HUDEP-2 (cell line): ENCODE results near the gene TPM3.
A peak's percentile ranks its signal among the peaks of the same experiment; 100 is the strongest.
"Not testable (repeated sequence)": the region's sequence is repeated elsewhere in the genome, so short reads cannot be mapped to it uniquely, and the experiment has no call there.

ENCODE experiments used
- DNase-seq, 76 experiments: peaks; one replicate each; lab custom pipeline; 2025; ENCODE audit not compliant: unreplicated experiment in 76 of 76; lab: John Stamatoyannopoulos, UW

TPM3 gene

DNA sequence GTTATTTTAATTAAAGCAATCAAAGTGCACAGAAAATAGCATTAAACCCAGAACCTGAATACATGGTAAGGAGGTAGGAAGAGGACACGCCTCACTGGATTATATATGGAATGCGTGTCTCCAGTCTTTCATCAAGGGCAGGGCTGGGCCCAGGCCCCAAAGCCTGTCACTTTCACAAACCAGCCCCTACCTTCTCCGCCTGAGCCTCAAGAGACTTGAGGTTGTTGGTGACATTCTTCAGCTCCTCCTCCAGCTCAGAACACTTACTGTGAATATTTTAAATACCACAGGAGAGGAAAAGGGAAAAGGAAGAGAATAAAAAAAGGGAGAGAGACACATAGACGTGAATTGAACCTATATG is 20.7 kb downstream of the TPM3 start:
- no peak for DNase-seq

DNA sequence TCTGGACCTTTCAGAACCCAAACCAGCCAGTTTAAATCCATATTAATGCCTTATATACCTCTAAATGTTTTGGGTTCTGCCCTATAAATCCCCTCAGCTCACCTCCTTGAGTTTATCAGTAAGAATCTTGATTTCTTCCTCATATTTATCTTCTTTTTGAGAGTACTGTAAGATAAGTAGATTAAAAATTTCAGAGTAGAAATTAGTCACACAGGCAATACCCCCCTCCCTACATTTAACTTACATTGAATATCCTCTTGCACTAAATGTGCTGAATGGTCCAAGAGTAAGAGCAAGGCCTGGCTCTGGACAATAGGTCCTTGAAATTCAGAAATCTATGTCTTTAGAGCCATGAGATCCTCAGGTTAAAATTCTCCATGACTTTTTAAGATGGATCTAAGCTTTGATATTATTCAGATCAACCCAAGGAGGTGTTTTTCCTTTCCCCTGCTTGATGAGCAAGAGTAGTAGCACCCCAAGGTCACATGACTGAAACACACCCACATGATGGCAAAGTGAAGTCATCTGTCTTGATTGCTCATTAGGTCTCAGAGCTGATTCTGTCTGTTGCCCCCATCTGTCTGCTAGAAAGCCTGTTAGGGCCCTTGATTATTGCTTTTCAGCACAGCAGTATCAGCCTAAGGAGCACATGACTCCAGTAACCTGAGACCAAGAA is 21.2 kb downstream of the TPM3 start:
- peak in 1 of 76 experiments; percentile 21 for DNase-seq

DNA sequence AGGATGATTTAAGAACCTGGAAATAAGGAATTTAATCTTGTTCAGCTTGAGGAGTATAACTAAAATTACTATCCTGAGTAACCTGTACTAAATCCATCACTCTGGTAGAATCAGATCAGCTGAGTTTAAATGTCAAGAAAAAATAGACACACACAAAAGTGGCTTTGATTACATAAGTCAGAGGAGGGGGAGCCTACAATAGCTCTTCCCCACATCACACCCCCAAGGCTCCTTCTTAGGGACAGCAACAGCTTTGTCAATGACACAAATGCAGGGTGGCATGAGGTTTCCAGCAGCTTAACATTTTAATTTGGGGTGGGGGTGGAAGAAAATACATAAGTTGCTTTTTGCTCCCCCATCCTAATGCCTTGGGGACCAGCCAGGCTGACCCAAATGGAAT is 24.4 kb downstream of the TPM3 start:
- no peak for DNase-seq

DNA sequence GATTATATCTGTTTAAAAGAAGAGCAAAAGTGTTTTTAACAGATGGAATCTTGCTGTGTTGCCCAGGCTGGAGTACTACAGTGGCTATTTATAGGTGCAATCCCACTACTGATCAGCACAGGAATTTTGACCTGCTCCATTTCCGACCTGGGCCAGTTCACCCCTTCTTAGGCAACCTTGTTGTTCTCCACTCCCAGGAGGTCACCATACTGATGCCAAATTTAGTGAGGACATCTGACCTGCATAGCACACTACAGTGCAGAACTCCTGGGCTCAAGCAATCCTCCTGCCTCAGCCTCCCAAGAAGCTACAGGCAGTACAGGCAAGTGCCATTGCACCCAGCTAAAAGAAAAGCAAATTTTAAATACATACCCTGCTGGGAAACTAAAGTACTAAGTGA is 25.7 kb downstream of the TPM3 start:
- no peak for DNase-seq

DNA sequence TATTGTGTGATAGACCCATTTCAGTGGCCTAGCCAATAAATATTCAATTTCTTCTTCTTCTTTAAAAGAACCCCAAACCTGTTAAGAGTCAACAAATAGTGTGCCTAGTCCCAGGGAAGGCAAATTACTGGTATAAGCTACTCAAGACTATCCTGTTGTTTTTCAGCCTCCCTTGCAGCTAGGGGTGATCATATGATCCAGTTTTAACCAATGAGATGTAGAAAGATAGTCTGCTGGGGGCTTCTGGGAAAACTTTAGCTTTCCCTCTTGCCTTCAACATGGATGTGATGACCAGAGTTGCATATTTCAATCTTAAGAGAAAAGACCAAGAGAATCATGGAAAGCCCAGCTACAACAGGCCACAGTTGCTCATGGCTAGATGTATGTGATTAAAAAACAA is 32.3 kb downstream of the TPM3 start:
- DNase-seq, result no peak

DNA sequence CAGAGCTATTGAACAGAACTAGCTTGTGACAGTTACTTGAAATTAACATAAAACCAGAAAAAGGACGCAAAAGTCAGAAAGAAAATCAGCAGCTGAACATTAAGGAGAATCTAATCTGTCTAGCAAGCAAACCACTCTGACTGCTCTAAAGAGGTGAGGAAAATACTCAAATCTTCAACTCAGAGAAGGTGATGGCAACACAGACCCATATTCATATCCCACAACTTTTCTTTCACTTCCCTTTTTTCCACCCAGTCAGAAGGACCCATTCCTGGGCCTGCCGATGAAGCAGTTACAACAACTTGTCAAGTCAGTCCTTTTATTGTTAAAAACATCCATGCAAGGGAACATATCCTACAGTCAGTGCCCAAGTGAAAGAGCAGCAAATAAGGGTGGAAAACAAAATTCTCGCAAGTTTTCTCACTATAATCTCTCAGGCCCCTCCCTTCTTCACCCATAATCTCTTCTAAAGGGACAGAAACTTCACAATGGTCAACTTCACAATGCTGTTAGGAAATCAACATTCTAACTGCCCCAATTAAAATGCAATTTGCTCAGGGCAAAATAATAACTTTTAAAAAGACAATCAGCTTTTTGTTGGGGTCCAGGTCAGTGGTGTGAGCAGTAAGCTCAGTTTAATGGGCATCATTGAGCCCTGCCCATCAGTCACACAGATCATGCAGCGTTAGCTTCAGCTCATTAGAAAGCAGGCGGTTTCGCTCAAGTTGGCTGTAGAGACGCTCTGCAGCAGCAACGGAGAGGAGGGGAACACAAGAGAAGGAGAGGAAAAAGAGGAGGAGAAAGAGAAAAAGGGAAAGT is 33.4 kb downstream of the TPM3 start:
- peak in 2 of 76 experiments; percentile 11 to 40 for DNase-seq

DNA sequence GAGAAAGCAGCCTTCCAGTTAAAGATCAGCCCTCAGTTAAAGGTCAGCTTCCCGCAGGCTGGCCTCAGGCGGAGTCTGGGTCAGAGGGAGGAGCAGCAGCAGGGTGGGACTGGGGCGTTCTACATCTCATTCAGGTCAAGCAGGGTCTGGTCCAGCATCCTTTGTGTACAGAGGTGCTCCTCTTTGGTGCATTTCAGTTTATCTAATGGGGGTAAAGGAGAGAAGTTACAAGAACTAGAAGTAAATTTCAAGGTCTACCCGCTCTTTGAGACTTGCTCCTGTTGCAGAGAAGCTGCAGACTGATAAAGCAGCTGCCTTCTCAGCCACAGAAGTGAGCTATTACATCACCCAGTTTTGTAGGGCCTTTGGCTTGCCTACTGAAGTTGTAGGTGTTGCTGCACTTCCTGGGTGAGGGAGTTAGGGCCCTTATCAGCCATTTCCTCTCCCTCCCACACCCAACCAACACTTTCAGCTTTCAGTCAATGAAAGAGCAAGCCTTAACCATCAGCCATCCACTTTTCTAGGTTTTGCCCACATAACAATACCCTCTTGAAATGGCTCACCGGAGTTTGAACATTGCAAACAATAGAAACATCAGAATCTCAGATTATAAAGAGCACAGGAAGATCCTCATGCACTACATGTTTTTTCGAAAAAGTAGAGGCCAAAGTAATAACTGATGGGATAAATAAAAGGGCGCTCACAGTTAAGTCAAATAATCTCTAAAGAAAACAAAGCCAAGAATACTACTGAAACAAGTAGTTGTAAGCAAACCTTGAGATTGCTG is 34.2 kb downstream of the TPM3 start:
- peak in 74 of 76 experiments; percentile 41 to 94 (median 74) for DNase-seq

DNA sequence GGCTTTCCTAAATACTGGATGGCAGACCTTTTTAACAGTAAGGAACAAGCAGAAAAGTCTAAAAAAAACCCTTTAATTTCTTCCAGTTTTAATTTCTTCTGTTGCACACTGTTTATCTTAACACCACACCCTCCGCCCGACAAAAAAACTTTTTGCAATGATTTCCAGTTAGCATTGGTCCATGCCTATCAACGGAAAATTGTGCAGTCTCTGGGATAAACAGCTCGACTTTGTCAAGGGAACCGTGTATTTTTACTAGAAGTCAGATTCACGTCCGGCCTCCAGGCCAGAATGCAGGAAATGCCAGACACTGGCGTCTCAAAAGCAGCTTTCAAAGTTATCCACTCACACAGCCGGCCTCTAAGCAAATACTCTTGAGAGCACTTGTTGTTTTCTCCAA is 36.6 kb downstream of the TPM3 start:
- DNase-seq, result peak in 56 of 76 experiments; percentile 7 to 81 (median 39)

DNA sequence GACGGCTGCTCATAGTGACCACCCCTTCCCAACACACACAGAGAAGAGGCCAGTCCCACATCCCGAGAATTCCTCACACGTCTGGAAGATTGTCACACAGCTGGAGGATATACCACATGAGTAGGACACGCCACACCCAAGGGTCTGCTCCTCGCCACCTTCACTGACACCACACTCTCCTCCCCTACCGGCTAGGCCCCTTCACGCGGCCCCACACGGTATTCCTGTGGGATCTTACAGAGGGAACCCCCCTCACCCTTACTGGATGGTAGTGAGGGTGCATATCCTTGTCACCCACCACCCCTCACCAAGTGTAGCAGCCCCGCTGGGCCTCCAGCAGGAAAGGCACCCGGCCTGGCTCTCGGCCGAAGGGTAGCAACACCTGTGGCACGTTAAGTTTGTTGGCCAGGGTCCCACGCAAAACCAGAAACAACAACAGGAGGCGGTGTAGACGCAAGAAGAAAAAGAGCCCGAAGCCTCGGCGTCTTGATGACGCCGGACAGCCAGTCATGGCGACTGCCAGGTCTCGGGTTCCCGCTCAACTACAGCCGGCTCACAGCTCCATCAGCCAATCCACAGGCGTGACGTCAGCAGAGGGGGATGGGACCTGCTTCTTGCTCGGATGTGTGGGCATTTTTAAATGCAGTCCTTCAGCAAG is 37.2 kb downstream of the TPM3 start, which contains the start of gene NUP210L:
Gene NUP210L (minus strand): TSS at position 540 of the 658 bp plus-strand sequence.
- DNase-seq, result peak in 40 of 76 experiments; percentile 13 to 81 (median 40)

DNA sequence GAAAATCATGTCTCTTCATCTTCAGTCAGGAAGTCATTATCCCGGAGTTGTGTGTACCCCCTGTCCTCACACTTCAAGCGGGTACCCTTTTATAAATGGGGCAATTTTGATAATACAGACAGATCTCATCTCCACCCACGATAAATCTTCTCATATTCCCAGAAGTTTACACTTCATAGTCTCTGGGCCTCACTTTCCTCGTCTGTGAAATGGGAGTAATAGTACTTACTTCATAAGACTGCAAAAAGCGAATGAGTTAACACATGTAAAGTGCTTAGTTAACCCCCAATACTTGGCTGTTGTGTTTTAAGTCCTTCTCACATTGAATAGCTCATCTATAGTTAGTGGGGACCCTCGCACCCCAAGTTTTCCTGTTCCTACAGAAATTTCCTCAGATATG is 37.8 kb downstream of the TPM3 start:
- DNase-seq, result no peak

DNA sequence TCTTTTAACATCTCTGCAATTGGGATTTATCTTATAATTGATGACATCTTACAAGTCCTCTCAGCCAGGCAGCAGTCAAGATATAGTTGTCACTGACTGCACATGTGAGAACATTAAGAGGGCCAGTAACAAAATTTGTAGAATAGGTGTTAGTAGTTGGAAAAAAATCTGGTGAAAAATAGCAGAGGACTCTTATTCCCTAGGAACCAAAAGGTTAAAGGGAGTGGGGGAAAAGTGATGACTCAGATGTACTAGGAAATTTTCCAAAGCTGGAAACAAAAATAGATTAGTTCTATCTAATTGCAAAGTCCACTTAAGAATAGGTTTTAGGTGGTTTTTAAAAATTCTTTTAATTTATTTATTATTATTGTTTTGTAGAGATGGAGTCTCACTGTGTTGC is 40.6 kb downstream of the TPM3 start:
- no peak for DNase-seq

DNA sequence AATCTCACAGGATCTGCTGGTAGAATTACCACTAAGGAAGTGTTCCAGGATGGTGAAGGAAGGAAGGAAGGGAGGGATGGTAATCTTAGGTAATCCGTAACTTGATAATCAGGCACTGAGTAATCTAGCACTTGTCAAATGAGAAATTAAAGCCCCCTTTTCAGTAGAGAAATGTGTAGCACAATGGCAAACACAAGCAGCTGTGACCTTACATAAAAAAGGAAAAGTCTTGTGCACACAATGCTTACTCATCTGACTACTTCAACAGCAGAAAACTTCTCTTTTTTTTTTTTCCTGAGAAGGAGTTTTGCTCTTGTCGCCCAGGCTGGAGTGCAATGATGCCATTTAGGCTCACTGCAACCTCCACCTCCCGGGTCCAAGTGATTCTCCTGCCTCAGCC is 43.1 kb downstream of the TPM3 start:
- no peak for DNase-seq

DNA sequence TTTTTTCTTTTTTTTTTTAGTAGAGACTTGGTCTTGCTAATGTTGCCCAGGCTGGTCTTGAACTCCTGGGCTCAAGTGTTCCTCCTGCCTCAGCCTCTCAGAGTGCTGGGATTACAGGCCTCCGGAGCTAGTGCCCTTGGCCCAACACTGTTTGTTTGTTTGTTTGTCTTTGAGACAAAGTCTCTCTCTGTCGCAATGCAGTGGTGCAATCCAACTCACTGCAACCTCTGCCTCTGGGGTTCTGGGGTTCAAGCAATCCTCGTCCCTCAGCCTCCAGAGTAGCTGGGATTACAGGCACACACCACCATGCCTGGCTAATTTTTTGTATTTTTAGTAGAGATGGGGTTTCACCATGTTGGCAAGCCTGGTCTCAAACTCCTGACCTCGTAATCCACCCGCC is 44.4 kb downstream of the TPM3 start:
- DNase-seq, result not testable (repeated sequence)

DNA sequence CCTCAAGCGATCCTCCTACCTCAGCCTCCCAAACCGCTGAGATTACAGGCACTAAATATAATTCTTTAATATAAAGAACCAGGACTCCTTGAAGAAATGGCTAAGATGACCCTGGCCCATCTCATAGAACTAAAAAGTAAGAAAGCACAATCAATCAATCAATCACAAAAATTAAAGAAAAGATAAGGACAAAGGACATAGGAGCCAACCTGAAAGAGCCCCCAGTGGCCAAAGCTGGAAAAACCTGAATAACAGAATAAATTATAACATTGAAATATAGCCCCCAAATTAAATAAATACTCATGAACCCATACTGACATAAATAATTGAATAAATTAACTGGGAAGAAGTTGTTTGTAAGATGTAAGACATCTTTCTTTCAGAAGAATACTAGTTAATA is 45.9 kb downstream of the TPM3 start:
- DNase-seq, result no peak

DNA sequence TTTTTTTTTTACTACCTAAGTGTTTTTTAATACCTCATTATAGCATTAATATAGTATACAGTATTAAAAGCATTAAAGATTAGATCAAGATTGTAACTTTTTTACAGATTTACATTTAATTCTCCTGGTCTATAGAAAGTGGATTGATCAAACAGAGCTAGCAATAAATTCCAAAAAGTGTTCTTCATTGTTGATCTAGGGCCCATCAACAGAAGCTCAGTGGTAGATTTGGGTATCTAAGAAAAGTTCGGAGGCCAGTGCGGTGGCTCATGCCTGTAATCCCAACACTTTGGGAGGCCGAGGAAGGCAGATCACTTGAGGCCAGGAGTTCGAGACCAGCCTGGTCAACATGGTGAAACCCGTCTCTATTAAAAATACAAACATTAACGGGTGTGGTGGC is 49.5 kb downstream of the TPM3 start:
- DNase-seq, result no peak

DNA sequence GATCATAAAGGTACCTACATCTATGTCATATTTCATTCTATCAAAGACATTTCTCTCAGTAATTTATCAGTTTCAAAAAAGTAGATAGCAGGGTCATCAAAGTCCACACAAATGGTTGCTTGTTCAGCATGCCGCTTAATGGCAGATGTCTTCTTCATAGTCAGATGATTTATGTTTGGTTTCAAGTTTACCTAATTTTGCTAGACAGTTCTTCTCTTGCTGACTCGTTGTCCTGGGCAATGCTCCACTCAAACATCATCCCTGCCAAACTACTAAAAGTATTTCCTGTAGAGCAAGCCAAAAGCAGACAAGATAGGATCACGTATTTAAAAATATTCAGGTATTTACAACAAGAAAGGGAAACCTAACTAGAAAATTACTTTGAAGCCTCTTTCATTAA is 50.7 kb downstream of the TPM3 start:
- DNase-seq, result no peak

DNA sequence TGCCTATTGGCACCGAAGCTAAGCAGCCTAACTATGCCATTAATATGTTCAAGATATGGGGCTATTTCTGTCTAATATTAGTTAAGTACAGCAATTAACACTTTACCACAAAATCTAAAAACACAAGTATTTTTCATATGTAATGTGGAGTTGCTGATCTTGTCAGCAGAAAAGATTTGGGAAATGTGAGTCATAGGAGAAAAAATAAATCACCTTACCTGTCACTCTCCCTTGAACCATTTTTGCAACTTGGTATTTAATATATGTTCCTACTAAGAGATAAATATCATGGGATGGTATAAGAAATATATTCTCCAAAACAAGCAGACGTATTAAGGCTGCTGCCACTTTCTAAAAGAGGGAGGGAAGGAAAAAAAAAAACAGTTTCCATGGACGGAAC is 54.0 kb downstream of the TPM3 start:
- no peak for DNase-seq

DNA sequence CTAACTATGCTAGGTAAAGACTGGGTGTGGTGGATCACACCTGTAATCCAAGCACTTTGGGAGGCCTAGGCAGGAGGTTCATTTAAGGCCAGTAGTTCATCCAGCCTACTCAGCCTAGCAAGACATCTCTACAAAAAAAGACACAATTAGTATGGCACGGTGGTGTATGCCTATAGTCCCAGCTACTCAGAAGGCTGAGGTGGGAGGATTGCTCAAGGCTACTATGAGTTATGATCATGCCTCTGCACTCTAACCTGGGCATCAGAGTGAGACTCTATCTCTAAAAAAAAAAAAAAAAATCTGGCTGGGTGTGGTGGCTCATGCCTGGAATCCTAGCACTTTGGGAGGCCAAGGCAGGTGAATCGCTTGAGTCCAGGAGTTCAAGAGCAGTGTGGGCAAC is 58.6 kb downstream of the TPM3 start:
- DNase-seq, result no peak

DNA sequence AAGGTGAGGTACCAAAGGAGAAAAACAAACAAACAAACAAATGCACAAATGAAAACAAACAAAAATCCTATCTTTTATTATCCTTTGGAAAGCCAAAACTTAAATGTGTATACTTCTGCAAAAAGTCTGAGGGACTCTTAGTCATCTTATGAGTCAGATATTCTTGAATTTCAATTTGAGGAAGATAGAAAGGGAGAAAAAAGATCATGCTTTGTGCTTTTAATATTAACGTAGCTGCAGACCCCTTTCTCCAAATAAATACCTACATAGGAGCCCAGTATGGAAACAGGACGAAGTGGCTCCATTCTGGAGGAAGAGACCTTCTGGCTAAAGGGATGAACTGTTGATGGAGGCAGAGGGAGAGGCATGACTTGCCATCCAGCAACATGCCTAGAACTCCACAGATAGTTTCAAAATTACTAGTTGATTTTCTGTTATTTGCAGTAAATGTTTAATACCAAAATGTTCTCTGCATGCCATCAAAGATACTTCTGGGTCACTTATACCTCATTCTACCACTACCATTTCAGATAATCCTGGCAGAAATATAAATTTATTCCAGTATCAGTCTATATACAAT is 62.4 kb downstream of the TPM3 start:
- DNase-seq, result no peak

DNA sequence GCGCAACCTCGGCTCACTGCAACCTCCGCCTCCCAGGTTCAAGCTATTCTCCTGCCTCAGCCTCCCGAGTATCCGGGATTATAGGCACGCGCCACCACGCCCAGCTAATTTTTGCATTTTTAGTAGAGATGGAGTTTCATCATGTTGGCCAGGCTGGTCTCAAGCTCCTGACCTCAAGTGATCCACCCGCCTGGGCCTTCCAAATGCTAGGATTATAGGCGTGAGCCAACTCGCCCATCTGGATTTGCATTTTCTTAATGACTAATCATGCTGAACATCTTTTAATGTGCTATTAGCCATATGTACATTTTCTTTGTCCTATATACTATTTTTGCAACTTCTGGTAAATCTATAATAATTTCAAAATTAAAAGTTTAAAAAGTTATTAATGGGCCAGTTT is 68.7 kb downstream of the TPM3 start:
- DNase-seq, result not testable (repeated sequence)

DNA sequence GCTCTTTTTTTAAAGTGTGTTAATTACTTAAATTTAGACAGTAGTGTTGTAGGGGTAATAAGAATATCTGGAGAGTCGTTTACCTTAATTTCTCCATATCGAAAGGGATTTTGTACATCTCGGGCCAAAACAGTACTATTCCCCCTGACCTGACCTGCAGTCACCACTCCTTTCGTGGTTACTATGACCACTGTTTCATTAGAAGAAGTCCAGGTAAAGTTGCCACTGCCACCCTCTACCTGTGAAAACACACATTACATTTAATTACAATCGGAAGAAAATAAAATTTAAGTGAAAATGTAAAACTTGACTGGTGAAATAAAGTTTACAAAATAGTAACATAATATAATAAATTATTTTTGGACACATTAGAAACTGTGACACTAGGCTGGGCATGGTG is 74.3 kb downstream of the TPM3 start:
- DNase-seq, result no peak
